SH-SY5Y (cell line): ENCODE measurements around the gene LY6G5C.

Source experiments
- GATA2 ChIP-seq: IDR thresholded peaks from 2 replicates; pipeline ENCODE4 v1.6.1; 2011; ENCODE audit warnings: mild to moderate bottlenecking, low read depth, low read length
- GATA3 ChIP-seq: IDR thresholded peaks from 2 replicates; pipeline ENCODE4 v1.6.1; 2011; ENCODE audit warnings: low read depth, mild to moderate bottlenecking, low read length, moderate library complexity

DNA sequence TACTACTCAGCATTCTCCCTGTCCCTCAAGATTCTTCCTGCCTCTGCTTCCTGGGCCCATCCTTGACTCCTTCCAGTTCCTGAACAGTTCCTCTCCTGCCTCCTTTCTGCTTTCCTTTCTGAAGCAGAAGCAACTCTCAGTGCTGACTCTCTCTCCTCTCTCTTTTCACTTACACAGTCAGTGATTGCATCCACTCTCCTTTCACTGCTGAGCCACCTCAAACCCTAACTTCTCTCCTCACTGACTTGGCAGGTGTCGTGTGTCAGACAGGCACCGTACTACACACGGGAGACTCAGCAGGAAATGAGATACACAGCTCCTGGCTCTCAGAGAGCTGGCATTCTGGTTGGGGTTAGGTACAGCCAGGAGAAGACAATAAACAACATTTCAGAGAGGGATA lies 16.7 kb upstream of the LY6G5C start:
- no peak for TF ChIP-seq GATA2
- TF ChIP-seq GATA3: no peak
